Lower lobe of right lung (tissue), 2 donors: ENCODE results near the gene C2orf42. TPM values are rescaled to one million over a fixed set of nuclear protein-coding genes. Genes with fewer than 3 reads are reported as not detected.
"Not testable (repeated sequence)": the region's sequence is repeated elsewhere in the genome, so short reads cannot be mapped to it uniquely, and the experiment has no call there.

Experiments used
- ATAC-seq, 2 donors: fragments of 200-7000 bp; cut with Tn5 transposase; one replicate each; pipeline ENCODE4 v1.9.1; 2020 to 2022; ENCODE audit warnings: mild to moderate bottlenecking in 2 of 2, moderate library complexity in 2 of 2
- DNase-seq: peaks from one replicate; pipeline ENCODE4 v3.0.0-alpha.2; 2020
- H3K27ac ChIP-seq: fragments of 200-600 bp; one replicate; pipeline ENCODE4 v1.8.0; 2022
- H3K27me3 ChIP-seq: fragments of 200-600 bp; one replicate; pipeline ENCODE4 v1.8.0; 2022; ENCODE audit warnings: low read depth
- H3K36me3 ChIP-seq: fragments of 200-600 bp; one replicate; pipeline ENCODE4 v1.8.0; 2022; ENCODE audit warnings: mild to moderate bottlenecking
- H3K4me1 ChIP-seq: fragments of 200-600 bp; one replicate; pipeline ENCODE4 v1.8.0; 2022
- H3K4me3 ChIP-seq: fragments of 200-600 bp; one replicate; pipeline ENCODE4 v1.8.0; 2022; ENCODE audit warnings: mild to moderate bottlenecking
- H3K9me3 ChIP-seq: fragments of 200-600 bp; one replicate; pipeline ENCODE4 v1.8.0; 2022
- intact Hi-C: fragments of 100-400 bp; cut with DNase I; formaldehyde crosslinking; loops from one replicate; pipeline ENCODE4 v1.11.0; 2022
- total RNA-seq: library from RNA; stranded (reverse); fragmentation: NEBNext Ultra II Directional; extraction: Animal tissue kit (Norgen Biotek cat#: 25700); gene quantifications from one replicate; pipeline ENCODE4 v1.2.1, GENCODE V29; 2021
- TF ChIP-seq, protein P1 (sequence below): fragments of 200-600 bp; IDR thresholded peaks from one replicate; pipeline ENCODE4 v1.8.0; 2022; ENCODE audit warnings: antibody characterized with exemption, mild to moderate bottlenecking
- donor health status: DM: no; HTN: yes; CAD: no; lungs with severe emphysema.

The C2orf42 gene
- total RNA-seq, 1 donor from 2014 or later: 18.0 TPM

DNA sequence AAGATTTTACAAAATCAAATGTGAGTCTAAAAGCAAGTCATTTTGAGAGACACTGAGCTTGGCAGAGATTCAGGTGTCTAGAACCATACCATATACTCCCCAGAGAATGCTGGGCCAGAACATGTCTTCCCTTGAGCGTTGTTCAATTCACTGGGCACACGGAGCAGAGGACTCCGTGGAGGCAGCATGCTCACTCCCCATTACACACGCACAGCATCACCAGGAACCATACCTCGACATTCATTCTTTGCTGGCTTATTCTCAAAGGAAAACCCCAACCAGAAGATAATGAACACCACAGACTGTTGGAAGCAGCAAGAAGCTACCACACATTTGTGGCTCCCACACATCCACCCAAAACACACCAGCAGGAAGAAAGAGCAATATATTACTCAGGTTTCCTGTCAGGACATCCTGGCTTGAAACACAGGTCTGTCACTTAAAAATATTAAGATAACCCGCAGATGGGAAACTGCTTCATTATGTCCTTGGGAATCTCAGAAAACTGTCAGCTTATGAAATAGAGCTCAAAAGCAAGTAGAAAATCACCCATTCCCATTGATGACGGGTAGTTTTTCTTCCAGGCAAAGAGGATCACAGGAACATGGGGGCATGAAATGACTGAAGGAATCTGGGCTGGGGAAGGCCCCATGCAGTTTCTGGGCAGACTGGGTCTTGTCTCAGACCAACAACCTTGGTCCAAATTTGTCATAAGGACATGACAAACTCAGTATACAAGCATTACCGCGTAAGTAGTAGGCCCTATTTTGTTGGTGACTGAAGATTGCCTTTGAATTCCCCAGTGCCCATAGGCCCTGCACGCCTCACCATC lies 57.1 kb downstream of the C2orf42 start:
- Histone ChIP-seq H3K27ac (peak overlapping the region; percentile 91), H3K36me3 (no peaks in the 10 kb centered on the region), H3K4me3 (no peak overlapping the region), H3K27me3 (no peaks in the 10 kb centered on the region), H3K4me1 (peaks cover 60% of the 10 kb centered on the region), H3K9me3 (no peaks in the 10 kb centered on the region)
- intact Hi-C loops: no loop called here
- TF ChIP-seq, protein P1, sequence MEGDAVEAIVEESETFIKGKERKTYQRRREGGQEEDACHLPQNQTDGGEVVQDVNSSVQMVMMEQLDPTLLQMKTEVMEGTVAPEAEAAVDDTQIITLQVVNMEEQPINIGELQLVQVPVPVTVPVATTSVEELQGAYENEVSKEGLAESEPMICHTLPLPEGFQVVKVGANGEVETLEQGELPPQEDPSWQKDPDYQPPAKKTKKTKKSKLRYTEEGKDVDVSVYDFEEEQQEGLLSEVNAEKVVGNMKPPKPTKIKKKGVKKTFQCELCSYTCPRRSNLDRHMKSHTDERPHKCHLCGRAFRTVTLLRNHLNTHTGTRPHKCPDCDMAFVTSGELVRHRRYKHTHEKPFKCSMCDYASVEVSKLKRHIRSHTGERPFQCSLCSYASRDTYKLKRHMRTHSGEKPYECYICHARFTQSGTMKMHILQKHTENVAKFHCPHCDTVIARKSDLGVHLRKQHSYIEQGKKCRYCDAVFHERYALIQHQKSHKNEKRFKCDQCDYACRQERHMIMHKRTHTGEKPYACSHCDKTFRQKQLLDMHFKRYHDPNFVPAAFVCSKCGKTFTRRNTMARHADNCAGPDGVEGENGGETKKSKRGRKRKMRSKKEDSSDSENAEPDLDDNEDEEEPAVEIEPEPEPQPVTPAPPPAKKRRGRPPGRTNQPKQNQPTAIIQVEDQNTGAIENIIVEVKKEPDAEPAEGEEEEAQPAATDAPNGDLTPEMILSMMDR: no peak
- ATAC-seq: no peak
- peak; percentile 9 for DNase-seq

GRCh38 chr2:70133127-70133452 lies 57.7 kb downstream of the C2orf42 start:
- Histone ChIP-seq H3K36me3 (no peaks in the 10 kb centered on the region), H3K27me3 (no peaks in the 10 kb centered on the region), H3K9me3 (no peaks in the 10 kb centered on the region), H3K4me1 (peaks cover 62% of the 10 kb centered on the region), H3K4me3 (peak overlapping the region; percentile 50), H3K27ac (peak overlapping the region; percentile 91)
- intact Hi-C loops: no loop called here
- TF ChIP-seq, protein P1: no peak
- DNase-seq (no peak), ATAC-seq (no peak)

DNA sequence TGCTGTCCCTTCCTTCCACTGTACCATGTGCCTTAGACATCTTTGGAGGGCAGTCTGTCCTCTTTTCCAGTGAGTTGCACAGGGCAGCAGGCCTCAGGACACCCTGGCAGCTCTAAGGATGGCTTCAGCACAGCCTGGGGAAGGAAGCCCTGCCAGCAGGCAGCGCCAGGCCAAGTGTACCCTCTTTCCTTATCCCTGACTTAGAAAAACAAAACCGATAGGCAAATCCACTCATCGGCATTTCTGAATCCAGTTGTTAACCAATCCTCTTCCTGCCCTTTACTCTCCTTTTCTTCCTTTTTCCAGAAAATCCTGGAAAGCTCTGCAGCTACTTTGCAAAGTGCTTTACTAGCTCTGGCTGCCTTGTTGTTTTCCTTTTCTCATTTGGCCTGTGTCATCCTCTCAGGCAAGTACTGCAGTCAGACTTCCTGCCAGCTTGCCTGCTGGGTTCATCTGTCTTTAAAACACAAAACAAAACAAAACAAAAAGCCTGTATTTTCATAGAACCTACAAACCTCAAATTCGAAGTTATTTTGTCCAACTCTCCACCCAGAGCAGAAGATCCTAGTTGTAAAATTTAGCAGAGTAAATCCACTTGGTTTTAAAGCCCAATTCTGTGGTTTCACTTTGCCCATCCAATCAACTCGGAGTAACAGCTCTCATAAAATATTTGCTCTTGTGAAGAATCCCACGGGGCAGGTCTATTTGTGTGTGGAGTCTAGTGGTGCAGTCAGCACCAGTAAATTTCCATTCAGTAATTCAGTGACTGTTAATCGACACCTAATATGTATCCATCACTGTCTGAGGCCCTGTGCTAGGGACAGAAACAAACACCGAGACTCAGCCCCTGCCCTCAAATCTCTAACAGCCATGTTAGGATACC lies 58.3 kb downstream of the C2orf42 start:
- H3K4me3 ChIP-seq: peak overlapping the region; percentile 50
- H3K27ac ChIP-seq: peak overlapping the region; percentile 91
- H3K27me3 ChIP-seq: no peaks in the 10 kb centered on the region
- no peaks in the 10 kb centered on the region for H3K36me3 ChIP-seq
- H3K9me3 ChIP-seq: no peaks in the 10 kb centered on the region
- intact Hi-C loops: no loop called here
- H3K4me1 ChIP-seq: peaks cover 67% of the 10 kb centered on the region
- ATAC-seq (peak; percentile 83 to 91), DNase-seq (peak; percentile 48)
- TF ChIP-seq, protein P1: no peak

DNA sequence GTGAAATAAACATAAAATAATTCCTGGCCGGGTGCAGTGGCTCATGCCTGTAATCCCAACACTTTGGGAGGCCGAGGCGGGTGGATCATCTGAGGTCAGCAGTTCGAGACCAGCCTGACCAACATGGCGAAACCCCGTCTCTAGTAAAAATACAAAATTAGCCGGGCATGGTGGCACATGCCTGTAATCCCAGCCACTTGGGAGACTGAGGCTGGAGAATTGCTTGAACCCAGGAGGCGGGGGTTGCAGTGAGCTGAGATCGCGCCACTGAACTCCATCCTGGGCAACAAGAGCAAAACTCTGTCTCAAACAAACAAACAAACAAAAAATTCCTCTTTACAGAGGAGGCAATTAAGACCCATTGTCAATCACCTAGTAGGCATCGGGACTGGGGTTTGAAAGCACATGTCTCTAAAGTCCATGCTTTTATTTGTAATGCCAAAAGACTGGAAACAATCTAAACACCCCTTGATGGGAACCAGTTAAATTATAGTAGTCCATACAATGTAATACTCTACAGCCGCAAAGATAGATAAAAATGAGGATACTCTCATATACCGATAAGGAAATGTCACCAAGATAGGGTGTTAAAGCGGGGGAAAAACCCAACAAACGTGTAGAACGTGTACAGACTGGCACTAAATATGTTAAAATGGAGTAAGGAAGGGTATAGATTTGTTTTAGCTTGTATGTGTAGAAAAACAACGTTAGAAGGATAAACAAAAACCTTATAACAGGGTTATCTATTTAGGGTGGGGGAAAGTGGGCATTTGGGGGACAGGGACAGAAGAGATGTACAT lies 59.3 kb downstream of the C2orf42 start:
- ATAC-seq, H3K27me3 ChIP-seq, intact Hi-C loops, H3K9me3 ChIP-seq, H3K36me3 ChIP-seq: not testable (repeated sequence)
- Histone ChIP-seq H3K4me1 (peaks cover 67% of the 10 kb centered on the region), H3K4me3 (peak overlapping the region; percentile 50), H3K27ac (peak overlapping the region; percentile 91)
- peak; percentile 12 for DNase-seq

- Histone ChIP-seq H3K36me3 (no peaks in the 10 kb centered on the region), H3K27ac (no peak overlapping the region), H3K4me3 (no peak overlapping the region), H3K27me3 (no peaks in the 10 kb centered on the region), H3K4me1 (peaks cover 56% of the 10 kb centered on the region), H3K9me3 (no peaks in the 10 kb centered on the region)
- TF ChIP-seq, protein P1: no peak
- intact Hi-C loops: no loop called here
- no peak for DNase-seq
- no peak for ATAC-seq
Measured at GRCh38 chr2:70128005-70128404, 62.8 kb downstream of the C2orf42 start.
